OCI-LY1 (cell line): ENCODE results near the gene P3H1.

Source experiments
- EZH2 ChIP-seq: fragments of 200-600 bp; sonication (generic), shearing (Covaris generic); IDR thresholded peaks from 2 replicates; pipeline ENCODE4 v1.8.0; 2017; ENCODE audit warnings: borderline replicate concordance, mixed run types, mild to moderate bottlenecking, antibody characterized with exemption, low read length, moderate library complexity, mixed read lengths
- TF ChIP-seq, protein P1 (sequence below): fragments of 200-600 bp; sonication (generic), shearing (Covaris generic); IDR thresholded peaks from 2 replicates; pipeline ENCODE4 v1.5.1; 2017; ENCODE audit warnings: mild to moderate bottlenecking, antibody characterized with exemption, low read length, moderate library complexity, mixed read lengths

DNA sequence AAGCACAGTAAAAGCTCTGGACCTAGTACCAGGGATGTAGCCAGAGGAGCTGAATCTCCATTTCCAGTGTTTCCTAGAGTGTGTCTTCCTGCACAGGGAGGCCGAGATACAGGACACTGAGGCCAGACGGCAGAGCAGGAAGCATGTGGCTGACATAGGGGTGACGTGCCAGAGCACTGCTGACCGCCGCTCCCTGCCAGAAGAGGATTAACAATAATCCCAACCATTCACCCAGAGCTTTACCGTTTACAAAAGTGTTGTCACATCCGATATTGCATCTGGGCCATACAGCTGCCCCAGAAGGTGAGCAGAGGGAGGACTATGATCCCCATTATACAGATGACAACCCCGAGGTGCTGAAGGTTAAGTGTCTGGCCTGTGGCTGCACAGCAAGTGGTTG, 21.0 kb downstream of the P3H1 start:
- TF ChIP-seq, protein P1, sequence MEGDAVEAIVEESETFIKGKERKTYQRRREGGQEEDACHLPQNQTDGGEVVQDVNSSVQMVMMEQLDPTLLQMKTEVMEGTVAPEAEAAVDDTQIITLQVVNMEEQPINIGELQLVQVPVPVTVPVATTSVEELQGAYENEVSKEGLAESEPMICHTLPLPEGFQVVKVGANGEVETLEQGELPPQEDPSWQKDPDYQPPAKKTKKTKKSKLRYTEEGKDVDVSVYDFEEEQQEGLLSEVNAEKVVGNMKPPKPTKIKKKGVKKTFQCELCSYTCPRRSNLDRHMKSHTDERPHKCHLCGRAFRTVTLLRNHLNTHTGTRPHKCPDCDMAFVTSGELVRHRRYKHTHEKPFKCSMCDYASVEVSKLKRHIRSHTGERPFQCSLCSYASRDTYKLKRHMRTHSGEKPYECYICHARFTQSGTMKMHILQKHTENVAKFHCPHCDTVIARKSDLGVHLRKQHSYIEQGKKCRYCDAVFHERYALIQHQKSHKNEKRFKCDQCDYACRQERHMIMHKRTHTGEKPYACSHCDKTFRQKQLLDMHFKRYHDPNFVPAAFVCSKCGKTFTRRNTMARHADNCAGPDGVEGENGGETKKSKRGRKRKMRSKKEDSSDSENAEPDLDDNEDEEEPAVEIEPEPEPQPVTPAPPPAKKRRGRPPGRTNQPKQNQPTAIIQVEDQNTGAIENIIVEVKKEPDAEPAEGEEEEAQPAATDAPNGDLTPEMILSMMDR, result no peak
- no peak for TF ChIP-seq EZH2
